Measurements from ENCODE around the gene GOLIM4.

Gene GOLIM4

DNA sequence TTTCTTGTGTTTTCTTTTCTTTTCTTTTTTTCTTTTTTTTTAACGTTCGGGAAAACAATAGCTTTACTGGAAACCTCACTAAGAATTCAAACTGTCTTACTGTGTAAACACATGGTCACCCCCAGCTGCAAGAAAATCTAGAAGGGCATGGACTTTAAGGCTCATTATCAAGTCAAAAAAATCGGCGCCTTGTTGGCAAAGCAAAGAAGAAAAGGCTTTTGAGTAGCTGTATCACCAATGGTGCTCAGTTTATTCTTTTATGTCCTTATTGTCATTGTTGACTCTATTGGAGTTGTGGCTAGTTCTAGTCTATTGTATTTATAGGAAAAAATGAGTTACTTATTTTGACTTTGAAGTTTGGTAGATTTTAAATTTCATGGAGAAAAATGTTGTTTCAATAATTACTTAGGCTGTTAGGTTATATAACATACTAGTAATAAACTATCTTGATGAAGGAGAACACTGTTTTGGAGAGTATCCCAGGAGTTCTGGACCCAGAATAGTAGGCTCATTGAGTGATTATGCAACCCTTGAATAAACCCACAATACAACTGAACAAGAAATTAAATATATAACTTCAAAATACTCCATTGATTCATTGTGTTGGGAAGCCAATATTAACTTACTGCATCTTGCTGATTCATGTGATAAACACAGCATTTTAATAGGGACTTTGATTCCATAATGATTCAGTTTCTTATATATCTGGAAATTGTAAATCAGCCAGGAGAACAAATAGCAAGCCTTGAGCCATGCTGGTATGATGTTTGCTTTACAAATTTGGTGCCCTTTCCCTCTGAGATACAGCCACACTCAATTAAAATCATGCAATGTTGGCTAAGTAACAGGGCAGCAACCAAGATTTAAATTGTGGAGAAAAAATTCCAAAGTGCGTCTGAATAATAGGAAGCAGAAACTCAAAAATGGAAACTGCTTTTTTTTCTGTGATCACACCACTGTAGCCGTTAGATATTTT, 27.8 kb upstream of the GOLIM4 start:
- Histone ChIP-seq H3K4me3 (ENCODE audit: extremely low read depth, insufficient read depth, low read length, poor library complexity, severe bottlenecking) (no peak overlapping the region), H3K4me1 (ENCODE audit: control insufficient read depth, insufficient read depth, low read length, poor library complexity, severe bottlenecking) (no peaks in the 10 kb centered on the region)
- 88 to 100% methylated on average over 3 of the region's 6 CpGs for WGBS, 2 experiments (ENCODE audit: insufficient coverage in 2 of 2)

GRCh38 chr3:168121184-168122017, 25.7 kb upstream of the GOLIM4 start:
- H3K4me3 ChIP-seq (ENCODE audit: extremely low read depth, insufficient read depth, low read length, poor library complexity, severe bottlenecking), result no peak overlapping the region
- H3K36me3 ChIP-seq (ENCODE audit: control insufficient read depth, insufficient read depth, low read length), result no peaks in the 10 kb centered on the region
- H3K4me1 ChIP-seq (ENCODE audit: control insufficient read depth, insufficient read depth, low read length, poor library complexity, severe bottlenecking), result no peaks in the 10 kb centered on the region
- H3K9me3 ChIP-seq (ENCODE audit: control insufficient read depth, low read length), result no peaks in the 10 kb centered on the region
- H3K27ac ChIP-seq (ENCODE audit: low read depth, low read length, severe bottlenecking), result no peak overlapping the region
- WGBS, 2 experiments (ENCODE audit: insufficient coverage in 2 of 2), result 94 to 98% methylated on average over 3 of the region's 4 CpGs

More for the DNA sequence above, 27.8 kb upstream of the GOLIM4 start:
- Histone ChIP-seq H3K27ac (ENCODE audit: low read depth, low read length, severe bottlenecking) (no peak overlapping the region), H3K9me3 (ENCODE audit: control insufficient read depth, low read length) (peaks cover 14% of the 10 kb centered on the region), H3K36me3 (ENCODE audit: control insufficient read depth, insufficient read depth, low read length) (no peaks in the 10 kb centered on the region)

- Histone ChIP-seq H3K27ac (ENCODE audit: low read depth, low read length, severe bottlenecking) (no peak overlapping the region), H3K4me1 (ENCODE audit: control insufficient read depth, insufficient read depth, low read length, poor library complexity, severe bottlenecking) (no peaks in the 10 kb centered on the region), H3K4me3 (ENCODE audit: extremely low read depth, insufficient read depth, low read length, poor library complexity, severe bottlenecking) (no peak overlapping the region), H3K9me3 (ENCODE audit: control insufficient read depth, low read length) (no peaks in the 10 kb centered on the region), H3K36me3 (ENCODE audit: control insufficient read depth, insufficient read depth, low read length) (no peaks in the 10 kb centered on the region)
- 71 to 100% methylated on average over 1 of the region's 2 CpGs for WGBS, 2 experiments (ENCODE audit: insufficient coverage in 2 of 2)
Observed at GRCh38 chr3:168117853-168118313, 22.2 kb upstream of the GOLIM4 start.

GRCh38 chr3:168117059-168117458, 21.3 kb upstream of the GOLIM4 start:
- Histone ChIP-seq H3K4me1 (ENCODE audit: control insufficient read depth, insufficient read depth, low read length, poor library complexity, severe bottlenecking) (no peaks in the 10 kb centered on the region), H3K27ac (ENCODE audit: low read depth, low read length, severe bottlenecking) (peak overlapping the region; percentile 20), H3K9me3 (ENCODE audit: control insufficient read depth, low read length) (no peaks in the 10 kb centered on the region), H3K4me3 (ENCODE audit: extremely low read depth, insufficient read depth, low read length, poor library complexity, severe bottlenecking) (no peak overlapping the region), H3K36me3 (ENCODE audit: control insufficient read depth, insufficient read depth, low read length) (no peaks in the 10 kb centered on the region)
- 83 to 100% methylated on average over 1 of the region's 3 CpGs for WGBS, 2 experiments (ENCODE audit: insufficient coverage in 2 of 2)

DNA sequence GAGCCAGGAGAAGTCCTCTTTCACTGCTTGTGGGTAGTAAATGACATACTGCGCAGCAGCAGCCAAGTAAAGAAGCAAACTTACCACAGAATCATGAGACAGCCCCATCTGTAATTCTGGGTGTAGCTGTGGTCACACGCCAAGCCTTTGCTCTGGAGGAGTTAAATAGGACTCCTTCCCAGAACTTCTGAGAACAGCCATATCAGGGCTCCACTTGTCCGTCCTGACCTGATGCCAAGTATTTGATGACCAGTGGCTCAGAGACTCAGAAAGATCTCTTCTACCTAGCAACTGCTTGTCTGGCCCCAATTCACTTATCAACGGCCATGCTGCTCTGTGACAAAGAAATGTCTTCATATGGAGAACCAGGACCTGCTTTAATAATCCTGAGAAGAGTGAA, 20.6 kb upstream of the GOLIM4 start:
- Histone ChIP-seq H3K9me3 (ENCODE audit: control insufficient read depth, low read length) (no peaks in the 10 kb centered on the region), H3K4me1 (ENCODE audit: control insufficient read depth, insufficient read depth, low read length, poor library complexity, severe bottlenecking) (no peaks in the 10 kb centered on the region), H3K36me3 (ENCODE audit: control insufficient read depth, insufficient read depth, low read length) (no peaks in the 10 kb centered on the region), H3K27ac (ENCODE audit: low read depth, low read length, severe bottlenecking) (no peak overlapping the region), H3K4me3 (ENCODE audit: extremely low read depth, insufficient read depth, low read length, poor library complexity, severe bottlenecking) (no peak overlapping the region)
- 85 to 90% methylated on average over 2 to 3 of the region's 4 CpGs for WGBS, 2 experiments (ENCODE audit: insufficient coverage in 2 of 2)

DNA sequence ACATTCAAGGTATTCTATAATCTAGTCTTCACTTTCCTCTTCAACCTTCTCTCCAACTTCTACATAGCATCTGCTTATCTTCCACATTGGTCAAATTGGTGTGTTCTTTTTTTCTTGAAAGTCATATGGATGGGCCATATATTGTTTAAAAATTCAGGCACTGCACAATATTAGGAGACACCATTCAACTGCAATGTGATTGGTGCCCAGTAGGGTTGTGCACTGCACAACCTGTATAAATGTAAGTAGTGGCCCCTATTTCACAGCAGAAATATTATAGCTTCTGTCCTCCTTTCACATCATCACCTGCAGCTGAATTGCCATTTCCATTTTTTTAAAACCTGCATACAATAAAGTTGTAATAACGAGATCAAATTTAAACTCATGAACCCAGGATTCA, 18.1 kb upstream of the GOLIM4 start:
- no peak overlapping the region for H3K27ac ChIP-seq (ENCODE audit: low read depth, low read length, severe bottlenecking)
- WGBS, 2 experiments (ENCODE audit: insufficient coverage in 2 of 2), result 64 to 89% methylated on average over 1 of the region's 1 CpG
- H3K9me3 ChIP-seq (ENCODE audit: control insufficient read depth, low read length), result no peaks in the 10 kb centered on the region
- no peak overlapping the region for H3K4me3 ChIP-seq (ENCODE audit: extremely low read depth, insufficient read depth, low read length, poor library complexity, severe bottlenecking)
- no peaks in the 10 kb centered on the region for H3K4me1 ChIP-seq (ENCODE audit: control insufficient read depth, insufficient read depth, low read length, poor library complexity, severe bottlenecking)
- H3K36me3 ChIP-seq (ENCODE audit: control insufficient read depth, insufficient read depth, low read length), result no peaks in the 10 kb centered on the region

GRCh38 chr3:168112894-168113293, 17.2 kb upstream of the GOLIM4 start:
- Histone ChIP-seq H3K4me3 (ENCODE audit: extremely low read depth, insufficient read depth, low read length, poor library complexity, severe bottlenecking) (no peak overlapping the region), H3K4me1 (ENCODE audit: control insufficient read depth, insufficient read depth, low read length, poor library complexity, severe bottlenecking) (no peaks in the 10 kb centered on the region), H3K9me3 (ENCODE audit: control insufficient read depth, low read length) (no peaks in the 10 kb centered on the region), H3K27ac (ENCODE audit: low read depth, low read length, severe bottlenecking) (no peak overlapping the region), H3K36me3 (ENCODE audit: control insufficient read depth, insufficient read depth, low read length) (no peaks in the 10 kb centered on the region)
- WGBS, 2 experiments (ENCODE audit: insufficient coverage in 2 of 2), result 75% methylated on average over 1 of the region's 3 CpGs; no CpG with 5 or more reads in 1 of the 2 experiments

DNA sequence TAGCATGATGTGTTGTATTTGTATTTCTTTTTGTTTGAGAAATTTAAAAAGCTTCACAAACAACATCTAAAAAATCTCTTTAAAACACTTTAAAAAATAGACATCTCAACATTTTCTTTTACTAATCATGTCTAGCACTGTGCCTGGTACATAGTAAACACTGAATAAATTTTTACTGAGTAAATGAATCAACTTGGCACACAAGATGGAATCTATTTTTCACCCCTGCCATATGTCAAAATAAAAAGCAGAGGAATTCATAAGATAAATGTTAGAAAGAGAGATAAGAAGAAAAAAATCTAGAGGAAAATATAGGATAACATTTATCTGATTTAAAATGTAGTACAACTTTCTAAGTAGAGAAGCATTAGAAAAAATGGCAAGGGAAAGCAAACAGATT, 8.6 kb upstream of the GOLIM4 start:
- no peaks in the 10 kb centered on the region for H3K36me3 ChIP-seq (ENCODE audit: control insufficient read depth, insufficient read depth, low read length)
- H3K9me3 ChIP-seq (ENCODE audit: control insufficient read depth, low read length), result no peaks in the 10 kb centered on the region
- H3K4me1 ChIP-seq (ENCODE audit: control insufficient read depth, insufficient read depth, low read length, poor library complexity, severe bottlenecking), result no peaks in the 10 kb centered on the region
- no peak overlapping the region for H3K4me3 ChIP-seq (ENCODE audit: extremely low read depth, insufficient read depth, low read length, poor library complexity, severe bottlenecking)
- H3K27ac ChIP-seq (ENCODE audit: low read depth, low read length, severe bottlenecking), result no peak overlapping the region

DNA sequence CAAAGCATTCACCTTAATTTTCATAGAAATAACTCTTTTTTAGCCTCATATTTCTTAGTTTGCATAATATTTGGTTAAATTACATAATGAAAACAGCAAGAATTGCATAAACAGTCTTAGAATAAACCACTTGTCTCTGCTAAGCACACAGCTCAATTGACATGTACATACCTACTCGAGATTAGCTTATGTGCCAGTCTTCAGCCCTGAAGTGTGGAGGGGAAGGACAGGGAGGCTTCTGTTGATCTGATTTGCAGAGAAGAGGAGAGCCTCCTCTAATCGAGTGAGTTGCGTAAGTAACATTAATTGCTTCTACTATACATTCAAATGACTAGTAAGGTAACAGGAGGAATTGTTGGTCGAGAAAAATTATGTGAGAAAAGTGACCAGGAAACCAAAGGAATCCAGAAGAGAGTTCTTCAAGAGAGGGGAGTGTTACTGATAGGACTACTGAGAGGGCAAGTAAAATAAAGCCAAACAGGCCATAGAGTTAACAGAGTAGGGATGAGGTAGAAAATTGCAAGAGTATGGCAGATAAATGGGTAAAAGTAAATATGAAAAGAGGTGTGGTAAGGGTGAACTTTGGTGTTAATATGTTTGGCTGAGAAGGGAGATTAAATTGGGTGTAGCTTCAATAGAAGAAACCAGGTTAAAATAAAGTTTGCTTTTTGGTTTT, 7.1 kb upstream of the GOLIM4 start:
- H3K4me3 ChIP-seq (ENCODE audit: extremely low read depth, insufficient read depth, low read length, poor library complexity, severe bottlenecking), result no peak overlapping the region
- H3K4me1 ChIP-seq (ENCODE audit: control insufficient read depth, insufficient read depth, low read length, poor library complexity, severe bottlenecking), result no peaks in the 10 kb centered on the region
- no peak overlapping the region for H3K27ac ChIP-seq (ENCODE audit: low read depth, low read length, severe bottlenecking)
- 90% methylated on average over 1 of the region's 4 CpGs; no CpG with 5 or more reads in 1 of the 2 experiments for WGBS, 2 experiments (ENCODE audit: insufficient coverage in 2 of 2)
- no peaks in the 10 kb centered on the region for H3K9me3 ChIP-seq (ENCODE audit: control insufficient read depth, low read length)
- H3K36me3 ChIP-seq (ENCODE audit: control insufficient read depth, insufficient read depth, low read length), result no peaks in the 10 kb centered on the region

DNA sequence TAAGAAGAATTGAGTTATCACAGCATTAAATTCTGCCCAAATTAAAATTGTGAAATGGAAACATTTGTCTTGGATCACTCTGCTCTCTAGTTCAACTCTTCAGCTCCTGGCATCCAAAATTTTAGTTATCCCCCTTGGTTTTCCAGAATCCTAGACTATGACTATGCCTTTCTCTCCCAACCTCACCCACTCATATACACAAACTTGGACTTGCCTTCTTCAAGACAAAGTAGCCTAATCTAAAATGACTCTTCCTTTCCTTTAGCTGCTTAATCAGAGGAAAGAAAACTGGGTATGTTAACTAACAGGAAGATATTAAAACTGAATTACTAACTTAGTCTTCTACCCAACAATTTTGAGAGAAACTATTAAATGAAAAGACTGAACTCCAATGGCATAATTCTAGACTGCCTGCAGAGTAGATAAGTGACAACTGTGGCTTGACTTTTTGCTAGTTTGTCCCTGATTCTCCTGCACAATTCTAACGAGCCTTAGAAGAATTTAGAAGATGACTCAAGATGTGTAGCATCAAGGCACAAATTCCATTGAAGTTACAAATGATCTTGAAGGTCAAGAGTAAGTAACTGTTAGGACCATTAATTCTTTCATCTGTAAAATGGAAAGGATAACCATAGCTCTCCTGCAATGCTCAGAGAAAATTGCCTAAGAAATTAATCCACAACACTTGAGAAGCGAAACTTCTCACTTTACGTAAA, 5.2 kb upstream of the GOLIM4 start:
- Histone ChIP-seq H3K4me1 (ENCODE audit: control insufficient read depth, insufficient read depth, low read length, poor library complexity, severe bottlenecking) (peaks cover 6% of the 10 kb centered on the region), H3K4me3 (ENCODE audit: extremely low read depth, insufficient read depth, low read length, poor library complexity, severe bottlenecking) (no peak overlapping the region), H3K9me3 (ENCODE audit: control insufficient read depth, low read length) (no peaks in the 10 kb centered on the region), H3K27ac (ENCODE audit: low read depth, low read length, severe bottlenecking) (no peak overlapping the region), H3K36me3 (ENCODE audit: control insufficient read depth, insufficient read depth, low read length) (no peaks in the 10 kb centered on the region)
- WGBS, 2 experiments (ENCODE audit: insufficient coverage in 2 of 2), result 79 to 100% methylated on average over 3 of the region's 3 CpGs

Data from mesodermal cell (in vitro differentiated cells).